NOMO-1 treated with DMSO at 0.1 percent for 48 hours (cell line): Measurements from ENCODE around the gene MUC3A.
"Not testable (repeated sequence)": the region's sequence is repeated elsewhere in the genome, so short reads cannot be mapped to it uniquely, and the experiment has no call there.

Experiments
- DNase-seq: peaks from one replicate; lab custom pipeline; 2025; ENCODE audit not compliant: unreplicated experiment; lab: John Stamatoyannopoulos, UW

The MUC3A gene

GRCh38 chr7:100969066-100969615, 19.8 kb downstream of the MUC3A start, which contains the start of gene MUC12:
MUC12 (plus strand) TSS chr7:100969565; CDS start chr7:100969623, 58 bp downstream.
- no peak for DNase-seq

DNA sequence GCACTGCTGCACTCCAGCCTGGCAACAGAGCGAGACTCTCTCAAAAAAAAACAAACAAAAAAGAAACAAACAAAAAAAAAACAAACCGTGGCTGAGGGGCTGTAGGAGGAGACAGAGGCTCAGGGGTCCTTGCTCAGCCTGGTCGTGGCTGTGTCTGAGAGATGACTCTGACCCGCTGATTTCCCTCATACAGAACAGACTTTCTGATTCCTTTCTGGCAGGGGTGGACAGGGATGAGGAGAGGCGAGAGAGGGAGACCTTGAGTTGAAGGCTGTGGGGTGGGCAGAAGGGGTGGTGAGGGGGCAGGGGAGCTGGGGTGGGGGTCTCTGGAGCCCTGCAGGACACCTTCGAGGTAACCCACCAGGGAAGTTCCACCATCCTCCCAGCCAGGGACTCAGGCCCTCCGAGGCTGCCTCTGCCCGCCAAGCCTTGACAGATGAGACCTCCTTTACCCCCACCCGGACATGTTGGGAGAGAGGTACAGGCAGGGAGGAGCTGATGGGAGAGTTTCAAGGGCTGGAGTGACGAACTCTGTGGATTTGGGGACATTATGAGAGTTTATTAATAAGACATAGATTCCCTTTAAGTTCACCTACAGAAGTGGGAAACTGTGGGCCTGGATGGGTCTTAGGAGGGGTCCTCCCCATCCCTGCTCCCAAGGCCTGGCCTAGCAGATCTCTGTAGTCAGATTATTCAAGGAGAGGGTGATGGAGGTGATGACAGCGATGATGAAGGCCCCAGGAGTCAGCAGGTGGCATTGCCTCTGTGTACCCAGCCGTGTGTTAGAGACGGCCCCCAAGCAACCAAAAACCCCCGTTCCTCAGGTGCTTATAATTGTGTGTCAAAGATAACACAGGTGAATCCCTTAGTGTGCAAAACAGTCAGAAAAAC, 22.0 kb downstream of the MUC3A start:
- DNase-seq: no peak

DNA sequence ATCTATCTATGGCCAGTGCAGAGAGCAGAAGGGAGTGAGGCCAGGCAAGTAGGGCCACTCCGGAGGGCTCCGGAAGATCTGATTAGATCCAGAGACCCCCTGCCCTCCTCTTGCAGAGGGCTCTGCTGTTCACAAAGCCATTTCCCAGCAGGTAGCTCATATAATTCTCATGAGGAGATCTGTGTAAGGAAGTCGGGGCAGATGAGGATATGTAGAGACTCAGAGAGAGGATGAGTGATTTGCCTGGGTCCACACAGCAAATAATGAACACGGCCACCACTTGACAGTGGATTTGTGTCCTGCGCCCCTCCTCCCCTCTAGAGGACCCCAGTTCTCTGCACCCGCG, 22.6 kb downstream of the MUC3A start:
- DNase-seq: no peak

GRCh38 chr7:100974021-100974420, 24.7 kb downstream of the MUC3A start:
- DNase-seq: no peak

DNA sequence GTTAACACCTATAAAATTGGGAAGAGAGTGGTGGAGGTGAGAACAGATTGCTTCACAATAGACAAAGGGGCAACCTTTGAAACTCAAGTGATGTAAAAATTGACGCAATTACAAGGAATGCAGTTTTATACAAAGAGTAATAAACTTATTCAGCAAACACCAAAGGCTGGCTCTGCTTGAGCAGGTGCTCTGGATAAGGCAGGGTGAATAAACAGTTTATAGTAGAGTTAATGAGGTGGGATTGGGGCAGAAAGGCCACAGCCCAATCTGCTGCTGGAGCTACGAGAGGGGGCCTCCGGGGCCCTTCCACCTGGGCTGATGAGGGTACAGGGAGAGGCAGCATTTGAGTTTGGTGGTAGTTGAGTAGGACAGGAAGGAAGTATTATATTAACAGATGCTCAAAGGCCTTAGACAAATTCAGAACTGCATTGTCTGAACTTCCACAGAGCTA, 26.1 kb downstream of the MUC3A start:
- no peak for DNase-seq

DNA sequence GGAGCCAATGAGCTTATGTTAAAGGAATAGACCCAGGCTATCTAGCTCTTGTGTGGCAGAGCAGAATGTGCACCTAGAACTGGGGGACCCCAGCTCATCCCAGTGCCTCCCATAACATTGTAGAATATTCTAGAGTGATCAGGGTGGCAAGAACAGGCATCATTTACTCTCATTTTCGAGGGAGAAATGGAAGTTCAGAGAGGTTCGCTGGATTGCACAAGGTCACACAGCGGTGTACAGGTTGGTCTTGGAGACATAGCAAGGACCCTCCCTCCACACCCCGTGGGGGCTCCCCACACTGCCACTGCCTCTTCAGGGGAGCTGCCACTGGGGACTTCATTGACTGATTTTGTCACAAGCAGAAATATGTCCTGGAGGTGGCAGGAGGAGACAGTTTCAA, 29.0 kb downstream of the MUC3A start:
- no peak for DNase-seq

GRCh38 chr7:100983451-100984187, 34.3 kb downstream of the MUC3A start:
- DNase-seq: no peak

DNA sequence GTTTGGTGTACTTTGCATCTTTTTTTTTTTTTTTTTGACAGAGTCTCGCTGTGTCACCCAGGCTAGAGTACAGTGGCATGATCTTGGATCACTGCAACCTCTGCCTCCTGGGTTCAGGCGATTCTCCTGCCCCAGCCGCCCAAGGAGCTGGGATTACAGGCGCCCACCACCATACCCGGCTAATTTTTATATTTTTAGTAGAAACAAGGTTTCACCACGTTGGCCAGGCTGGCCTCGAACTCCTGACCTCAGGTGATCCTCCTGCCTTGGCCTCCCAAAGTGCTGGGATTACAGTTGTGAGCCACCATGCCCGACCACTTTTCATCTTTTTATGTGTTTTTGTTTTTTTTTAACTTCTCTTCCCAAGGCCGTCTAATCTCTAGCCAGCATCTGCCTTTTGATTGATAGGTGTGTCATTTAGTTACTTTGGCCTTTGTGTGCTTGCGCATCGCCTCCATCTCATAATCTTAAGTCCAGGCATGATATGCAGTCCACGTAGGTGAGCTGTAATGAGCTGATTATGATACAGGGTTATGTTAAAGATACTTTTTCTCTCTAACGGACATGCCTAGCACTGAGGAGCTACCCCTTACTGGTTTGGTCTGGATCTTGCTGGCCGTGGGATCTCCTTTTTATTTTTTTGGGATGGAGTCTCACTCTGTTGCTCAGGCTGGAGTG, 35.0 kb downstream of the MUC3A start:
- DNase-seq: not testable (repeated sequence)

DNA sequence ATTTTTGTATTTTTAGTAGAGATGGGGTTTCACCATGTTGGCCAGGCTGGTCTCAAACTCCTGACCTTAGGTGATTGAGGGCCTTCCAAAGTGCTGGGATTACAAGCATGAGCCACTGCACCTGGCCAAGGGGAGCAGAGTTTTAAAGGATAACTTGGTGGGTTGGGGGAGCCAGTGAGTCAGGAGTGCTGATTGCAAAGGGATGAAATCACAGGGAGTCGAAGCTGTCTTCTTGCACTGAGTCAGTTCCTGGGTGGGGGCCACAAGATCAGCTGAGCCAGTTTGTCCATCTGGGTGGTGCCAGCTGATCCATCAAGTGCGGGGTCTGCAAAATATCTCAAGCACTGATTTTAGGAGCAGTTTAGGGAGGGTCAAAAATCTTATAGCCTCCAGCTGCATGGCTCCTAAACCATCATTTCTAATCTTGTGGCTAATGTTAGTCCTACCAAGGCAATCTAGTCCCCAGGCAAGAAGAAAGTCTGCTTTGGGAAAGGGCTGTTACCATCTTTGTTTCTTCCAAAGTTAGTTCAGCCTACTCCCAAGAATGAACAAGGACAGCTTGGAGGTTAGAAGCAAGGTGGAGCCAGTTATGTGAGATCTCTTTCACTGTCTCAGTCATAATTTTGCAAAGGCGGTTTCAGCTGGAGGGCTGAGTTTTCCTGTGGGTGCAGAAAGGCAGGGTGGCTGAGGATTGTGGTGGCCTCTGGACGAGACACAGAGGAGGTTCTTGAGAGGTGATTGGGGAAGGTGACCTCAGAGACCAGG, 35.9 kb downstream of the MUC3A start:
- DNase-seq: not testable (repeated sequence)

DNA sequence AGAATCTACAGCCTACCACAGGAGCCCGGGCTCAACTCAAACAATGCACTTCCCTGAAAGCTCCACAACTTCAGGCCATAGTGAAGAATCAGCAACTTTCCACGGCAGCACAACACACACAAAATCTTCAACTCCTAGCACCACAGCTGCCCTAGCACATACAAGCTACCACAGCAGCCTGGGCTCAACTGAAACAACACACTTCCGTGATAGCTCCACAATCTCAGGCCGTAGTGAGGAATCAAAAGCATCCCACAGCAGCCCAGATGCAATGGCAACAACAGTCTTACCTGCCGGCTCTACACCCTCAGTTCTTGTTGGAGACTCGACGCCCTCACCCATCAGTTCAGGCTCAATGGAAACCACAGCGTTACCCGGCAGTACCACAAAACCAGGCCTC, 42.3 kb downstream of the MUC3A start:
- DNase-seq: no peak

GRCh38 chr7:100992280-100992679, 42.9 kb downstream of the MUC3A start:
- not testable (repeated sequence) for DNase-seq

DNA sequence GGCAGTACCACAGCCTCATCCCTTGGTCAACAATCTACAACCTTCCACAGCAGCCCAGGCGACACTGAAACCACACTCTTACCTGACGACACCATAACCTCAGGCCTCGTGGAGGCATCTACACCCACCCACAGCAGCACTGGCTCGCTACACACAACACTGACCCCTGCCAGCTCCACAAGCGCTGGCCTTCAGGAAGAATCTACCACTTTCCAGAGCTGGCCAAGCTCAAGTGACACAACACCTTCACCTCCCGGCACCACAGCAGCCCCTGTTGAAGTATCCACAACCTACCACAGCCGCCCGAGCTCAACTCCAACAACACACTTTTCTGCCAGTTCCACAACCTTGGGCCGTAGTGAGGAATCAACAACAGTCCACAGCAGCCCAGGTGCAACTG, 45.3 kb downstream of the MUC3A start:
- not testable (repeated sequence) for DNase-seq

GRCh38 chr7:100998530-100998929, 49.2 kb downstream of the MUC3A start:
- DNase-seq: not testable (repeated sequence)

DNA sequence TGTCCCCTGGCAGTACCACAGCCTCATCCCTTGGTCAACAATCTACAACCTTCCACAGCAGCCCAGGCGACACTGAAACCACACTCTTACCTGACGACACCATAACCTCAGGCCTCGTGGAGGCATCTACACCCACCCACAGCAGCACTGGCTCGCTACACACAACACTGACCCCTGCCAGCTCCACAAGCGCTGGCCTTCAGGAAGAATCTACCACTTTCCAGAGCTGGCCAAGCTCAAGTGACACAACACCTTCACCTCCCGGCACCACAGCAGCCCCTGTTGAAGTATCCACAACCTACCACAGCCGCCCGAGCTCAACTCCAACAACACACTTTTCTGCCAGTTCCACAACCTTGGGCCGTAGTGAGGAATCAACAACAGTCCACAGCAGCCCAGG, 50.0 kb downstream of the MUC3A start:
- DNase-seq: not testable (repeated sequence)

- DNase-seq: not testable (repeated sequence)
These were observed 50.7 kb downstream of the MUC3A start for GRCh38 chr7:101000025-101000424.

DNA sequence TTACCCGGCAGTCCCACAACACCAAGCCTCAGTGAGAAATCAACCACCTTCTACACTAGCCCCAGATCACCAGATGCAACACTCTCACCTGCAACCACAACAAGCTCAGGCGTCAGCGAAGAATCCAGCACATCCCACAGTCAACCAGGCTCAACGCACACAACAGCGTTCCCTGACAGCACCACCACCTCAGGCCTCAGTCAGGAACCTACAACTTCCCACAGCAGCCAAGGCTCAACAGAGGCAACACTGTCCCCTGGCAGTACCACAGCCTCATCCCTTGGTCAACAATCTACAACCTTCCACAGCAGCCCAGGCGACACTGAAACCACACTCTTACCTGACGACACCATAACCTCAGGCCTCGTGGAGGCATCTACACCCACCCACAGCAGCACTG, 53.0 kb downstream of the MUC3A start:
- DNase-seq: not testable (repeated sequence)

- DNase-seq: not testable (repeated sequence)
These were observed 58.0 kb downstream of the MUC3A start for GRCh38 chr7:101007361-101007760.

- no peak for DNase-seq
These were observed 60.3 kb downstream of the MUC3A start for GRCh38 chr7:101009629-101010028.

DNA sequence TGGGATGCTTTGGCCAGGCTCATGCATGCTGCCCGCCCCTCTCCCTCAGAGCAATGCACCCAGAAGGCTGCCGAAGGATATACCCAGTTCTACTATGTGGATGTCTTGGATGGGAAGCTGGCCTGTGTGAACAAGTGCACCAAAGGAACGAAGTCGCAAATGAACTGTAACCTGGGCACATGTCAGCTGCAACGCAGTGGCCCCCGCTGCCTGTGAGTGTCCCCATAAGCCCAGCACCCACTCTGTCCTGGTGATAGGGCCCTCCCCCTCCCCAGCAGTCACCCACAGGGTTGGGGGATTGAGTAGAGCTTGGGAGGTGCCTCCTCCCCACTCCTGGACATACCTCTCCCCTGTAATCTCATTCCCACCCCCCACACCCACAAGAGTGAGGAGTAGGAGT, 63.6 kb downstream of the MUC3A start:
- no peak for DNase-seq

GRCh38 chr7:101015626-101016025, 66.3 kb downstream of the MUC3A start:
- no peak for DNase-seq
